HG03135 (cell line): ENCODE measurements around the gene IFNL2.
"Not testable (repeated sequence)": the region's sequence is repeated elsewhere in the genome, so short reads cannot be mapped to it uniquely, and the experiment has no call there.

Experiments
- ATAC-seq: cut with Tn5 transposase; IDR thresholded peaks from one replicate; pipeline ENCODE4 v1.9.1; 2021; ENCODE audit warnings: mild to moderate bottlenecking, moderate library complexity; ENCODE audit not compliant: unreplicated experiment

IFNL2 gene

GRCh38 chr19:39268085-39268484, at the start of gene IFNL2:
IFNL2 (plus strand) TSS chr19:39268396; CDS start chr19:39268569, 173 bp downstream.
- not testable (repeated sequence) for ATAC-seq

DNA sequence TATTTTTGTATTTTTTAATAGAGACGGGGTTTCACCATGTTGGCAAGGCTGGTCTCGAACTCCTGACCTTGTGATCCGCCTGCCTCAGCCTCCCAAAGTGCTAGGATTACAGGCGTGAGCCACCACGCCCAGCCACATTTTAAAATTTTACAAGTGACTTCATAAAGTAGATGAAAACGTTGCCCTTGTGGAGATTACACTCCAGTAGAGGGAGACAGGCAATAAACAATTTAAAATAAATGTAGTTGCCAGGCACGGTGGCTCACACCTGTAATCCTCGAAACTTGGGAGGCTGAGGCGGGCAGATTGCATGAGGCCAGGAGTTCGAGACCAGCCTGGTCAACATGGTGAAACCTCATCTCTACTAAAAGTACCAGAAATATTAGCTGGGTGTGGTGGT, 49.1 kb upstream of the IFNL2 start:
- not testable (repeated sequence) for ATAC-seq

- ATAC-seq: no peak
Measured at GRCh38 chr19:39223703-39224279, 44.4 kb upstream of the IFNL2 start.

- no peak for ATAC-seq
Measured at GRCh38 chr19:39224910-39225309, 43.3 kb upstream of the IFNL2 start.

DNA sequence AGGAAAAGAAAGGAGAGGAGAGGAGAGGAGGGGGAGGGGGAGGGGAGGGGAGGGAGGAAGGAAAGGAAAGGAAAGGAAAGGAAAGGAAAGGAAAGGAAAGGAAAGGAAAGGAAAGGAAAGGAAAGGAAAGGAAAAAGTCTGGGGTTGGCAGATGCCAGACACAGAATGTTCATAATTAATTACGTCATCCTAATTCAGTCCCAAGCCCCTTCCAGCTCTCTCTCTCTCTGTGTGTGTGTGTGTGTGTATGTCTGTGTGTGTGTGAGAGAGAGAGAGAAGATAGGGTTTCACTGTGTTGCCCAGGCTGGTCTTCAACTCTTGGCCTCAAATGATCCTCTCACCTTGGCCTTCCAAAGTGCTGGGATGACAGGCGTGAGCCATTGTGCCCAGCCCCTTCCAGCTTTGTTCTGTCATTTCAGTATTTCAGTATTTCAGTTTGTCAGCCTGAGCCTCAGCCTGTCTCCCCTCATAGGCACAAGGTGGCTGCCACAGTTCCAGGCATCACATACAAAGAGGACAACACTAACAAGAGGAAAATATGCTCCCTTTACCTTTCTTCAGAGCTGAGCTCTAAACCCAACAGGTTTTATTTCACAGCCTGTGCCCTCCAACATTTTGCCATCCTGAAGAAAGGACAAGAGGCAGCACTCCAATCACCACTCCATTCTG, 38.0 kb upstream of the IFNL2 start:
- no peak for ATAC-seq

DNA sequence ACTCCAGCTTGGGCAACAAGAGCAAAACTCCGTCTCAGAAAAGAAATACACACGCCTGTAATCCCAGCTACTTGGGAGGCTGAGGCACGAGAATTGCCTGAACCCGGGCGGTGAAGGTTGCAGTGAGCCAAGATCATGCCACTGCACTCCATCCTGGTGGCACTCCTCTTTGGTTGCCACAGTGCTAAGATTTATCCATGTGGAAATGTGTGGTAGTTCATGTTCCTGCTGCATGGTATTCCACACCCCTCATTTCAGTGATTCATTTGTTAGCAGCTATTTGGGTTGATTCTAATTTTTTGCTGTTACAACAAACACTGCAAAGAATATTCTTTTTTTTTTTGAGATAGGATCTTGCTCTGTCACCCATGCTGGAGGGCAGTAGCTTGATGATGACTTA, 35.5 kb upstream of the IFNL2 start:
- ATAC-seq: no peak

DNA sequence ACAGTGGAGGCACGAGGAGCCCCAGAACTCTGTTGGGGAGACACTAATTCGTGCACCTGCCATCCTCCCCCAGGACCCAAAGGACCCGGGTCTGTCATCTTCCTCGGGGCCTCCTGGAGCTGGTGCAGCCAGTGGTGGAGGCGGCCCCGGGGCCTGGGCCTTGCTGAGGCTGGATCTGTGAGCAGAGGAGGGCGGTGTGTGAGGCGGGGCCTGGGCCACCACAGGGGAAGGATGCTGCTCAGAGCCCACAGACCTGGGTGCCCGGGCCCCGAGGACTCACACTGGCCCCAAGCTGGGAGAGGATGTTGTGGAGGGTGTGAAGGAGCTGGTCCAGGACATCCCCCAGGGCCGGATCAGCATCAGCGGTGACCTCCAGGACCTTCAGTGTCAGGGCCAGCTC, 31.7 kb upstream of the IFNL2 start:
- no peak for ATAC-seq

DNA sequence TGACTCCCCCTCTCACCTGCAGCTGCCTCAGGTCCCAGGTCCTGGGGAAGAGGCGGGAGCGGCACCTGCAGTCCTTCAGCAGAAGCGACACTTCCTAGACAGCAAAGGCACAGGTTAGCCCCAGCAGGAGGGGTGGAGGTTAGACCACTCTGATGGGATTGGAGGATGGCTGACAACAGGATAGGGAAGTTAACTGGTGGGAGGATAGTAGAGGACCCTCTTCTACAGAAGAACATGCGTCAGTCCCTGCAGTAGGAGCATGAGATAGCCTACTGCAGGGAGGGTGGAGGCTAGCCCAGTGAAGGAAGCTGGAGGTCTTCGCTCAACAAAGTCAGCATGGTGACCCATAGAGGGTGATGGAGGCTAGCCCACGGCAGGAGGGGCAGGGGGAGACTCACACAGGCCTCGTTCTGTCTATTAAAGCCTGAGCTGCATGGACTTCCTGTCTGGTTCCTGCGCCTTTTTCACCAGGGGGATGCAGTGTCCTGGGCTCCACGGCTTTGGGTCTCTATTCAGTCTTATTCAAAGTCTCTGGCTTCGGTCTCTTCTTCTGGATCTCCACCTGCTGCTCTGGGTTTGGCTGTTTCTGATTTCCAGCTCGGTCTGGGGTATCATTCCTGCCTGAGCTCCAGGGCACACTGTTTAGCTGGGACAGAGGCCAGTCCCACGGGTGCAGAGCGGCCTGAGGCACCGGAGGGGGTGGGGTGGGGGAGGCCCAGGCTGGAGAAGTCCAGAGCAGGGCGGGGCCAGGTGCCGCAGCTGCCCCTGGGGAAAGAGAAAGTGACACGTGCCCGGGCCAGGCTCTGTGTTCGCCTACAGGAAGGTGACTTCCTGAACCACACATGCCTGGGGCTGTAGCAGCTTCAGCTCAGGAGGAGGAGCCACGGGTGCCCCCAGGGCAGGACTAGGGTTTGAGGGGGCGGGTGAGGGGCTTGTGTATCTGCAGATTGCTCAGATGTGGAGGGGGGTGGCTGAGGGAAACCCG, 30.7 kb upstream of the IFNL2 start:
- no peak for ATAC-seq

DNA sequence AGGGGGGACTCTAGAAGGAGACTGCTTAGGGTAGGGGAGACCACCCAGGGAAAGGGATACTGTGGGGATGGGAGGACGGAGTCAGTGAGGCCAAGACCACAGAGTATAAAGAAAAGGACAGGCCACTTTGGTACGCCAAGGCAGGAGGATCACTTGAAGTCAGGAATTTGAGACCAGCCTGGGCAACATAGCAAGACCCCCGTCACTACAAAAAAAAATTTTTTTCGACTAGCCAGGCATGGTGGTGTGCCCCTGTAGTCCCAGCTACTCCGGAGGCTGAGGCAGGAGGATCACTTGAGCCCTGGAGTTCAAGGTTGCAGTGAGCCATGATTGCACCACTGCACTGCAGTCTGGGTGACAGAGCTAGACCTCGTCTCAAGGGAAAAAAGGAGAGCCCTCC, 30.0 kb upstream of the IFNL2 start:
- no peak for ATAC-seq

GRCh38 chr19:39238944-39239343, 29.3 kb upstream of the IFNL2 start:
- ATAC-seq: no peak

- ATAC-seq: no peak
Measured at GRCh38 chr19:39240421-39240820, 27.8 kb upstream of the IFNL2 start.

- not testable (repeated sequence) for ATAC-seq
Measured at GRCh38 chr19:39243741-39244140, 24.5 kb upstream of the IFNL2 start.

GRCh38 chr19:39244410-39245100, 23.6 kb upstream of the IFNL2 start, which contains the start of gene IFNL3:
IFNL3 (minus strand) TSS chr19:39245006; CDS start chr19:39244967, 39 bp downstream.
- ATAC-seq: not testable (repeated sequence)

DNA sequence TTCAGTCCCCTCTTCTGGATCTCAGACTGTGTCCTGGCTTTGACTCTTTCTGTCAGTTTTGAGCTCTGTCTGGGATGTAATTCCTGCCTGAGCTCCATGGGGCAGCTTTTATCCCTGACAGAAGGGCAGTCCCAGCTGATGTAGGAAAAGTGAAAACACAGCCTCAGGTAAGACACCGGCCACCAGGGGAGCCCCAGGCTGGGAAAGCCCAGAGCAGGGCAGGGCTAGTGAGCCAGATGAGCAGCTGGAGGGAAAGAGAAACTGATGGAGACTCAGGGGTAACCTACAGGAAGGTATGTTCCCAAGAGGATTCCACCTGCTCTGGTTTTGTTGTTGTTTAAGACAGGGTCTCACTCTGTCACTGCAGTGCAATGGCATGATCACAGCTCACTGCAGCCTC, 23.0 kb upstream of the IFNL2 start:
- ATAC-seq: not testable (repeated sequence)

DNA sequence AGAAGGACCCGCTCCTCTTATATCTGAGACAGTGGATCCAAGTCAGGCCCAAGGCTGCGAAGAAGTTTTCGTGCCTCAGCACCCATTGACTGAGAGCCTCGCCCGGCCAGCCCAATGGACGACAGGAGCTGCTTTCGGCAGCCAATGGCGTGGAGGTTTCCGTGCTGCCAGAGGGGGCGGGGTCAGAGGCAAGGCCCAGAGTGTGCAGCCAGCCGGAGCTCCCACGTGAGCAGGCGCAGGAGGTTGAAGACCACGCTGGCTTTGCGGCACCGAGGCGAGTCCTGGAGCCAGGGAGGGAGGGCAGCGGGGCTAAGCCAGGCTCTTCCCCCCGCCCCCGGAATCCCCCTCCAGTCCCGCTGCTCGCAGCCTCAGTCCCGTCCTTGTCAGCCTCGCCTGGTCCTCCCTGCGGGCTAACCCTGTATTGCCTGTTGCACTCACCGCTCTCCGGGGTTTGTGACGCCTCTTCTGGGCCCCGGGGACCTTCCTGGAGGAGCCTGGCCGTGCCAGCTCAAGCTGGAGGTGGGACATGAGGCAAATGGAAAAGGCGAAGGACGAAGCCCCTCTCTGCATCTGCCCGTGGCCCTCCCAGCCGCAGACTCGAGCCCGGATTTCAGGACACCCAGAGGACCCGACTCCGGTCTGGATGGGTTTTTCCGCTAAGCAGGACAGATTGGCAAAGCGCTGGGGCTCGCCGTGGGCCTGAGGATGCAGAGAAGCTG, 21.1 kb upstream of the IFNL2 start:
- no peak for ATAC-seq

GRCh38 chr19:39247701-39248664, 20.2 kb upstream of the IFNL2 start:
- ATAC-seq: no peak

DNA sequence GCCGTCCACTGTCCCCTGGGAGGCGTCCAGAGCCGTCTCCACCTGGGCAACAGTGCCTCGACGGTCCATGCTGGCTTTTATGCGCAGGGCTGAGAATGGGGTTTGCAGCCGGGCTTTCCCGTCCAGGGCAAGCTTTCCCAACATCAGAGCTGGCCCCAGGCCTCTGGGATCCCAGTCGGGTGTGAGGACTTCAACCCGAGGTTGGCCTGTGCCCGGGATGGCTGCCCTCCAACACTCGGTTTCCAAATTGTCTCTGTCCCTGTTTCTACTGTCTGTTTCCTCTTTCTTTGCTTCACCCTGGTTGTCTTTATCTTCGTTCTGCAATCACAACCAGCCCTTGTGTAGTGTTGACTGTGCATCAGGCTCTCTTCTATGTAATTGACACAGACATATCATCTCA, 19.4 kb upstream of the IFNL2 start, which contains the start of gene IFNL4:
IFNL4 (minus strand) TSS at position 51 of the 400 bp plus-strand sequence.
- no peak for ATAC-seq

DNA sequence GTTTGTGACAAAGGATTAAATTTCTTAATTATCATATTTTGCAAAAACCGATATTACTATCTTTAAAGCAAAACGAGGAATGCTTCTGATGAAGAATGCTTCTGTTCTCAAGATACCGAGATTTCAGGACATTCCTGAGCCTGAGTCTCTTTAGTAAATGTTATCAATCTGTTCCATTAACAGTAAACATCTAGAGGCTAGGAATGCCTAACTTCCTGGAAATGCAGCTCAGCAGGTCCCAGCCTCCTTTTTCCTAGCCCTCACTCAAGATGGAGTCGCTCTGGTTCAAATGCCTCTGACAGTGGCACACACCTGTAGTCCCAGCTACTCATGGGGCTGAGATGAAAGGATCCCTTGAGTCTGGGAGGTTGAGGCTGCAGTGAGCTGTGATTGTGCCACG, 17.1 kb upstream of the IFNL2 start:
- no peak for ATAC-seq

- no peak for ATAC-seq
Measured at GRCh38 chr19:39251846-39252245, 16.4 kb upstream of the IFNL2 start.
